HepG2 (cell line): Measurements from ENCODE around the gene EZH1. TPM values are rescaled to one million over a fixed set of nuclear protein-coding genes. Genes with fewer than 3 reads are reported as not detected.

ENCODE experiments used
- AHR ChIP-seq: IDR thresholded peaks from 2 replicates; pipeline ENCODE4 v1.6.1; 2018; ENCODE audit warnings: missing genetic modification reagents, missing compliant biosample characterization
- HHEX ChIP-seq: IDR thresholded peaks from 2 replicates; pipeline ENCODE4 v1.6.1; 2016; ENCODE audit warnings: control low read depth
- KDM5A ChIP-seq: fragments of 200-600 bp; sonication (generic); IDR thresholded peaks from 2 replicates; pipeline ENCODE4 v1.7.0; 2018; ENCODE audit warnings: antibody characterized with exemption, mild to moderate bottlenecking, low read length, borderline replicate concordance
- KLF15 ChIP-seq: sonication (generic); formaldehyde crosslinking; IDR thresholded peaks from 2 replicates; pipeline ENCODE4 v1.8.1; 2023; ENCODE audit warnings: borderline replicate concordance, mild to moderate bottlenecking, inconsistent platforms, missing genetic modification reagents, mixed read lengths
- MAFF ChIP-seq: IDR thresholded peaks from 2 replicates; pipeline ENCODE4 v1.6.1; 2011; ENCODE audit warnings: low read depth, low read length, improper control_type of control experiment
- MXI1 ChIP-seq: IDR thresholded peaks from 3 replicates; pipeline ENCODE4 v1.6.1; 2012; ENCODE audit warnings: low read depth, low read length, inconsistent platforms, borderline replicate concordance
- PAX8 ChIP-seq: sonication (generic); formaldehyde crosslinking; IDR thresholded peaks from 2 replicates; pipeline ENCODE4 v1.8.0; 2022; ENCODE audit warnings: mild to moderate bottlenecking, missing genetic modification reagents, borderline replicate concordance
- PLRG1 ChIP-seq: fragments of 450-650 bp; conservative IDR thresholded peaks from 2 replicates; pipeline ENCODE4 v1.6.1; 2016
- TMF1 ChIP-seq: sonication (generic); formaldehyde crosslinking; IDR thresholded peaks from 2 replicates; pipeline ENCODE4 v1.8.1; 2022; ENCODE audit warnings: low read depth, missing genetic modification reagents
- YEATS4 ChIP-seq: sonication (generic); formaldehyde crosslinking; IDR thresholded peaks from 2 replicates; pipeline ENCODE4 v1.4.0; 2020; ENCODE audit warnings: missing genetic modification reagents, borderline replicate concordance
- ZEB1 ChIP-seq: IDR thresholded peaks from 2 replicates; pipeline ENCODE4 v1.6.1; 2012; ENCODE audit warnings: mild to moderate bottlenecking, low read depth, inconsistent platforms; ENCODE audit not compliant: insufficient replicate concordance
- ZFP37 ChIP-seq: sonication (generic); formaldehyde crosslinking; IDR thresholded peaks from 2 replicates; pipeline ENCODE4 v1.4.0; 2020; ENCODE audit warnings: missing genetic modification reagents, borderline replicate concordance
- ZNF451 ChIP-seq: sonication (generic); formaldehyde crosslinking; IDR thresholded peaks from 2 replicates; pipeline ENCODE4 v1.5.0; 2020; ENCODE audit warnings: mild to moderate bottlenecking, missing genetic modification reagents
- ZNF75D ChIP-seq: sonication (generic); formaldehyde crosslinking; IDR thresholded peaks from 2 replicates; pipeline ENCODE4 v1.8.1; 2023; ENCODE audit warnings: missing genetic modification reagents, mild to moderate bottlenecking, borderline replicate concordance
- polyA plus RNA-seq, 8 experiments: library from polyadenylated mRNA; depleted of rRNA in 3 of 8; stranded (reverse) in 7 of 8; unstranded in 1 of 8; fragments of >200 nt; fragmentation: Illumina TruSeq in 4 of 8; extraction: Trizol in 4 of 8; gene quantifications; 2 replicates each; pipeline versions ENCODE4 v1.2.1 to v1.2.3, GENCODE V29; 2011 to 2016; ENCODE audit warnings: low read depth in 4 of 8, missing spikeins in 1 of 8, mixed read lengths in 1 of 8; ENCODE audit not compliant: insufficient read depth in 1 of 8
- total RNA-seq, 5 experiments: library from RNA; depleted of rRNA; stranded (reverse); fragments of >200 nt; fragmentation: Illumina TruSeq; extraction: Trizol; gene quantifications; 2 replicates each; pipeline ENCODE4 v1.2.3, GENCODE V29; 2016; ENCODE audit warnings: low read depth in 1 of 5
- TF ChIP-seq, protein P1 (sequence below): sonication (generic); formaldehyde crosslinking; IDR thresholded peaks from 2 replicates; pipeline ENCODE4 v1.4.0; 2020; ENCODE audit warnings: missing genetic modification reagents
- TF ChIP-seq, protein P2 (sequence below), 2 experiments: IDR thresholded peaks; 2 replicates each; pipeline ENCODE4 v1.6.1; 2011 to 2012; ENCODE audit warnings: low read length in 2 of 2, borderline replicate concordance in 1 of 2, low read depth in 1 of 2, mild to moderate bottlenecking in 1 of 2, moderate library complexity in 1 of 2
- TF ChIP-seq, protein P3 (sequence below): sonication (generic); formaldehyde crosslinking; IDR thresholded peaks from 2 replicates; pipeline ENCODE4 v1.5.1; 2020; ENCODE audit warnings: missing genetic modification reagents, mild to moderate bottlenecking, borderline replicate concordance
- TF ChIP-seq, protein P4 (sequence below): sonication (generic); formaldehyde crosslinking; IDR thresholded peaks from 2 replicates; pipeline ENCODE4 v1.8.1; 2023; ENCODE audit warnings: missing genetic modification reagents, mild to moderate bottlenecking, borderline replicate concordance
- TF ChIP-seq, protein P5 (sequence below): sonication (generic); formaldehyde crosslinking; conservative IDR thresholded peaks from 2 replicates; pipeline ENCODE4 v1.8.0; 2022; ENCODE audit warnings: missing genetic modification reagents

Gene EZH1
- total and polyA plus RNA-seq, 2 of the 13 experiments (the other 11 are each of a cell fraction or from before 2014, with no cell fraction given): 11.6 to 24.0 TPM

DNA sequence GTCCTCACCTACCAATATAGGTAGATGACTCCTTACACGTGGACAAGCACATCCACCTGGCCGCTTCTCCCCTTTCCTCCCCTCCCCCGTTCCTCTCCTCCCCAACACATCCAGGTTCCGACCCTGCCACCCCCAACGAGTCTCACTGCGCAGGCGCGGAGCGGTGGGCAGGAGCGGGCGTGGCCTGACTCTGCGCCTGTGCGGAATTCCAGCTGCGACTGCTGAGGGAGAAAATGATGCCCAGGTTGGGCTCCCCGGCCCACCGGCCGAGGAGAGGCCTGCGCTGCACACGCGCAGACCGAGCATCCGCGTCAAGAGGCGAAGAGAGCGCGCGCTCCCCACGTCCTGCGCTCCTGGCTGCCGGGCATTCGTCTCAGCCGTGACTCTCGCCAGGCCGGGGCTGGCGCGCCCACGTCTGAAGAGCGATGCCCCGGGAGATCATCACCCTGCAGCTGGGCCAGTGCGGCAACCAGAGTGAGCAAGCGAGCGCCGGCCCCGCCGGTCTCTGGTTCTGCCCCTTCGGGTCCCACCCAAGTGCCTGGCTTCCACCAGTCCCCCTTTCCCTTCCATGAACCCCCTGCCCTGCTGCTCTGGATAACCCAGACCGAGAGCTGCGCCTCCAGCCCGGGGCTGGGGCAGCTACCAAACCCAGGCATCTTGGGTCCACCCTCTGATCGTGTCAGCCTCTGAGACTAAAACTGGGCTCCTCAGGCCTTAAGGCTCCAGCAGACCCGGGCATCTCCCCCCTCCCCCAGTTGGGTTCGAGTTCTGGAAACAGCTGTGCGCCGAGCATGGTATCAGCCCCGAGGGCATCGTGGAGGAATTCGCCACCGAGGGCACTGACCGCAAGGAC, 85.5 kb downstream of the EZH1 start, which contains the start of gene TUBG2 (continued):
- TF ChIP-seq, protein P1, sequence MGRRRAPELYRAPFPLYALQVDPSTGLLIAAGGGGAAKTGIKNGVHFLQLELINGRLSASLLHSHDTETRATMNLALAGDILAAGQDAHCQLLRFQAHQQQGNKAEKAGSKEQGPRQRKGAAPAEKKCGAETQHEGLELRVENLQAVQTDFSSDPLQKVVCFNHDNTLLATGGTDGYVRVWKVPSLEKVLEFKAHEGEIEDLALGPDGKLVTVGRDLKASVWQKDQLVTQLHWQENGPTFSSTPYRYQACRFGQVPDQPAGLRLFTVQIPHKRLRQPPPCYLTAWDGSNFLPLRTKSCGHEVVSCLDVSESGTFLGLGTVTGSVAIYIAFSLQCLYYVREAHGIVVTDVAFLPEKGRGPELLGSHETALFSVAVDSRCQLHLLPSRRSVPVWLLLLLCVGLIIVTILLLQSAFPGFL (CRISPR knock-in tag): no peak; the same call in 1 of the 2 replicates
- TF ChIP-seq, protein P2, sequence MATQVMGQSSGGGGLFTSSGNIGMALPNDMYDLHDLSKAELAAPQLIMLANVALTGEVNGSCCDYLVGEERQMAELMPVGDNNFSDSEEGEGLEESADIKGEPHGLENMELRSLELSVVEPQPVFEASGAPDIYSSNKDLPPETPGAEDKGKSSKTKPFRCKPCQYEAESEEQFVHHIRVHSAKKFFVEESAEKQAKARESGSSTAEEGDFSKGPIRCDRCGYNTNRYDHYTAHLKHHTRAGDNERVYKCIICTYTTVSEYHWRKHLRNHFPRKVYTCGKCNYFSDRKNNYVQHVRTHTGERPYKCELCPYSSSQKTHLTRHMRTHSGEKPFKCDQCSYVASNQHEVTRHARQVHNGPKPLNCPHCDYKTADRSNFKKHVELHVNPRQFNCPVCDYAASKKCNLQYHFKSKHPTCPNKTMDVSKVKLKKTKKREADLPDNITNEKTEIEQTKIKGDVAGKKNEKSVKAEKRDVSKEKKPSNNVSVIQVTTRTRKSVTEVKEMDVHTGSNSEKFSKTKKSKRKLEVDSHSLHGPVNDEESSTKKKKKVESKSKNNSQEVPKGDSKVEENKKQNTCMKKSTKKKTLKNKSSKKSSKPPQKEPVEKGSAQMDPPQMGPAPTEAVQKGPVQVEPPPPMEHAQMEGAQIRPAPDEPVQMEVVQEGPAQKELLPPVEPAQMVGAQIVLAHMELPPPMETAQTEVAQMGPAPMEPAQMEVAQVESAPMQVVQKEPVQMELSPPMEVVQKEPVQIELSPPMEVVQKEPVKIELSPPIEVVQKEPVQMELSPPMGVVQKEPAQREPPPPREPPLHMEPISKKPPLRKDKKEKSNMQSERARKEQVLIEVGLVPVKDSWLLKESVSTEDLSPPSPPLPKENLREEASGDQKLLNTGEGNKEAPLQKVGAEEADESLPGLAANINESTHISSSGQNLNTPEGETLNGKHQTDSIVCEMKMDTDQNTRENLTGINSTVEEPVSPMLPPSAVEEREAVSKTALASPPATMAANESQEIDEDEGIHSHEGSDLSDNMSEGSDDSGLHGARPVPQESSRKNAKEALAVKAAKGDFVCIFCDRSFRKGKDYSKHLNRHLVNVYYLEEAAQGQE (IDR thresholded peaks at IDR 0.05; ENCODE audit: borderline replicate concordance in 1 of 2, low read depth in 1 of 2, low read length in 2 of 2): no peak
- TF ChIP-seq KLF15 (CRISPR knock-in tag): no peak
- TF ChIP-seq, protein P3, sequence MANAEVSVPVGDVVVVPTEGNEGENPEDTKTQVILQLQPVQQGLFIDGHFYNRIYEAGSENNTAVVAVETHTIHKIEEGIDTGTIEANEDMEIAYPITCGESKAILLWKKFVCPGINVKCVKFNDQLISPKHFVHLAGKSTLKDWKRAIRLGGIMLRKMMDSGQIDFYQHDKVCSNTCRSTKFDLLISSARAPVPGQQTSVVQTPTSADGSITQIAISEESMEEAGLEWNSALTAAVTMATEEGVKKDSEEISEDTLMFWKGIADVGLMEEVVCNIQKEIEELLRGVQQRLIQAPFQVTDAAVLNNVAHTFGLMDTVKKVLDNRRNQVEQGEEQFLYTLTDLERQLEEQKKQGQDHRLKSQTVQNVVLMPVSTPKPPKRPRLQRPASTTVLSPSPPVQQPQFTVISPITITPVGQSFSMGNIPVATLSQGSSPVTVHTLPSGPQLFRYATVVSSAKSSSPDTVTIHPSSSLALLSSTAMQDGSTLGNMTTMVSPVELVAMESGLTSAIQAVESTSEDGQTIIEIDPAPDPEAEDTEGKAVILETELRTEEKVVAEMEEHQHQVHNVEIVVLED: no peak; the same call in 1 of the 2 replicates
- TF ChIP-seq AHR: no peak
- no peak for TF ChIP-seq MAFF
- 0 out of 2 replicates have a peak, but pooled peaks have one; percentile 49 for TF ChIP-seq ZFP37 (CRISPR knock-in tag)
- no peak; the same call in 1 of the 2 replicates for TF ChIP-seq KDM5A
- TF ChIP-seq MXI1: peak; percentile 87; the same call in 1 of the 3 replicates
- no peak for TF ChIP-seq PAX8
- TF ChIP-seq, protein P4, sequence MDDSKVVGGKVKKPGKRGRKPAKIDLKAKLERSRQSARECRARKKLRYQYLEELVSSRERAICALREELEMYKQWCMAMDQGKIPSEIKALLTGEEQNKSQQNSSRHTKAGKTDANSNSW (CRISPR knock-in tag): peak; percentile 70; the same call in 1 of the 2 replicates
- TF ChIP-seq YEATS4 (CRISPR knock-in tag): peak; percentile 85
- no peak for TF ChIP-seq PLRG1
- TF ChIP-seq ZNF75D (CRISPR knock-in tag): no peak
- TF ChIP-seq TMF1 (CRISPR knock-in tag): no peak
- TF ChIP-seq HHEX (CRISPR knock-in tag): no peak
- TF ChIP-seq ZEB1: peak; percentile 55
- TF ChIP-seq, protein P5, sequence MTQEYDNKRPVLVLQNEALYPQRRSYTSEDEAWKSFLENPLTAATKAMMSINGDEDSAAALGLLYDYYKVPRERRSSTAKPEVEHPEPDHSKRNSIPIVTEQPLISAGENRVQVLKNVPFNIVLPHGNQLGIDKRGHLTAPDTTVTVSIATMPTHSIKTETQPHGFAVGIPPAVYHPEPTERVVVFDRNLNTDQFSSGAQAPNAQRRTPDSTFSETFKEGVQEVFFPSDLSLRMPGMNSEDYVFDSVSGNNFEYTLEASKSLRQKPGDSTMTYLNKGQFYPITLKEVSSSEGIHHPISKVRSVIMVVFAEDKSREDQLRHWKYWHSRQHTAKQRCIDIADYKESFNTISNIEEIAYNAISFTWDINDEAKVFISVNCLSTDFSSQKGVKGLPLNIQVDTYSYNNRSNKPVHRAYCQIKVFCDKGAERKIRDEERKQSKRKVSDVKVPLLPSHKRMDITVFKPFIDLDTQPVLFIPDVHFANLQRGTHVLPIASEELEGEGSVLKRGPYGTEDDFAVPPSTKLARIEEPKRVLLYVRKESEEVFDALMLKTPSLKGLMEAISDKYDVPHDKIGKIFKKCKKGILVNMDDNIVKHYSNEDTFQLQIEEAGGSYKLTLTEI (CRISPR knock-in tag): no peak
- TF ChIP-seq ZNF451: peak; percentile 59; the same call in 1 of the 2 replicates
